NB4 (cell line): ENCODE measurements around the gene CLPTM1.

Experiments used
- POLR2A ChIP-seq: IDR thresholded peaks from 2 replicates; pipeline ENCODE4 v1.6.1; 2011; ENCODE audit warnings: mild to moderate bottlenecking; ENCODE audit not compliant: insufficient read length; ENCODE audit errors: extremely low read depth
- TF ChIP-seq, protein P1 (sequence below): IDR thresholded peaks from one replicate; pipeline ENCODE4 v1.5.1; 2012; ENCODE audit warnings: low read depth, low read length
- TF ChIP-seq, protein P2 (sequence below): IDR thresholded peaks from 2 replicates; pipeline ENCODE4 v1.6.1; 2011; ENCODE audit warnings: low read depth, low read length

DNA sequence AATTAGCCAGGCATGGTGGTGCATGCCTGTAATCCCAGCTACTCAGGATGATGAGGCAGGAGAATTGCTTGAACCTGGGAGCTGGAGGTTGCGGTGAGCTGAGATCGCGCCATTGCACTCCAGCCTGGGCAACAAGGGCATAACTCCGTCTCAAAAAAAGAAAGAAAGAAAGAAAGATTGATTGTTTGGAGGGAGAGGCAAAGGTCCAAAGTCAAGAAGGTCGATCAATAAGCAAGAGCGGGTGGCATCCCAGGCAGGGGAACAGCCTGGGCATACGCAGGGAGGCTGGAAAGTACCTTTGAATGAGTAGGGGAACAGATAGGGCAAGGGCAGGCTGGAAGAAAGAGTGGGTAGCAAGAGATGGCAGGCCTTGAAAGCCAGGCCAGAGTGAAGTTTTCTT is 25.1 kb upstream of the CLPTM1 start:
- TF ChIP-seq POLR2A = no peak
- TF ChIP-seq, protein P1, sequence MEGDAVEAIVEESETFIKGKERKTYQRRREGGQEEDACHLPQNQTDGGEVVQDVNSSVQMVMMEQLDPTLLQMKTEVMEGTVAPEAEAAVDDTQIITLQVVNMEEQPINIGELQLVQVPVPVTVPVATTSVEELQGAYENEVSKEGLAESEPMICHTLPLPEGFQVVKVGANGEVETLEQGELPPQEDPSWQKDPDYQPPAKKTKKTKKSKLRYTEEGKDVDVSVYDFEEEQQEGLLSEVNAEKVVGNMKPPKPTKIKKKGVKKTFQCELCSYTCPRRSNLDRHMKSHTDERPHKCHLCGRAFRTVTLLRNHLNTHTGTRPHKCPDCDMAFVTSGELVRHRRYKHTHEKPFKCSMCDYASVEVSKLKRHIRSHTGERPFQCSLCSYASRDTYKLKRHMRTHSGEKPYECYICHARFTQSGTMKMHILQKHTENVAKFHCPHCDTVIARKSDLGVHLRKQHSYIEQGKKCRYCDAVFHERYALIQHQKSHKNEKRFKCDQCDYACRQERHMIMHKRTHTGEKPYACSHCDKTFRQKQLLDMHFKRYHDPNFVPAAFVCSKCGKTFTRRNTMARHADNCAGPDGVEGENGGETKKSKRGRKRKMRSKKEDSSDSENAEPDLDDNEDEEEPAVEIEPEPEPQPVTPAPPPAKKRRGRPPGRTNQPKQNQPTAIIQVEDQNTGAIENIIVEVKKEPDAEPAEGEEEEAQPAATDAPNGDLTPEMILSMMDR = no peak
- TF ChIP-seq, protein P2, sequence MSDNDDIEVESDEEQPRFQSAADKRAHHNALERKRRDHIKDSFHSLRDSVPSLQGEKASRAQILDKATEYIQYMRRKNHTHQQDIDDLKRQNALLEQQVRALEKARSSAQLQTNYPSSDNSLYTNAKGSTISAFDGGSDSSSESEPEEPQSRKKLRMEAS = no peak
